Colonic mucosa (tissue), 4 donors: ENCODE measurements around the gene IFIT5. TPM values are rescaled to one million over a fixed set of nuclear protein-coding genes. Genes with fewer than 3 reads are reported as not detected.
"Not testable (repeated sequence)": the region's sequence is repeated elsewhere in the genome, so short reads cannot be mapped to it uniquely, and the experiment has no call there.

Source experiments
- DNase-seq: peaks from one replicate; pipeline ENCODE4 v3.0.0-alpha.2; 2020
- H3K27ac ChIP-seq: fragments of 200-600 bp; one replicate; pipeline ENCODE4 v1.8.0; 2021
- H3K27me3 ChIP-seq: fragments of 200-600 bp; one replicate; pipeline ENCODE4 v1.8.0; 2021
- H3K36me3 ChIP-seq: fragments of 200-600 bp; one replicate; pipeline ENCODE4 v1.8.0; 2021
- H3K4me1 ChIP-seq: fragments of 200-600 bp; one replicate; pipeline ENCODE4 v1.8.0; 2021; ENCODE audit warnings: mild to moderate bottlenecking
- H3K4me3 ChIP-seq: fragments of 200-600 bp; one replicate; pipeline ENCODE4 v1.8.0; 2021
- H3K9ac ChIP-seq, 2 donors: one replicate each; pipeline ENCODE4 v1.7.0; 2013; ENCODE audit warnings: control low read depth in 2 of 2, low read depth in 2 of 2, low read length in 2 of 2
- H3K9me3 ChIP-seq: fragments of 200-600 bp; one replicate; pipeline ENCODE4 v1.8.0; 2021
- CTCF ChIP-seq: fragments of 200-600 bp; IDR thresholded peaks from one replicate; pipeline ENCODE4 v1.8.0; 2022; ENCODE audit warnings: antibody characterized with exemption, mild to moderate bottlenecking
- intact Hi-C: fragments of 100-400 bp; cut with DNase I; formaldehyde crosslinking; loops from one replicate; pipeline ENCODE4 v1.14.1; 2022
- total RNA-seq, 2 donors: library from RNA; stranded (reverse); fragmentation: NEBNext Ultra II Directional in 1 of 2; extraction: Animal tissue kit (Norgen Biotek cat#: 25700) in 1 of 2; gene quantifications; one replicate each; pipeline ENCODE4 v1.2.1, GENCODE V29; 2021
- donor health status: healthy.
- donor health status: DM: no; HTN: no; CAD: no.
- donor health status: DM: no; HTN: no; CAD: no.

The IFIT5 gene
- total RNA-seq, 2 donors from 2014 or later: 6.1 to 7.5 TPM

DNA sequence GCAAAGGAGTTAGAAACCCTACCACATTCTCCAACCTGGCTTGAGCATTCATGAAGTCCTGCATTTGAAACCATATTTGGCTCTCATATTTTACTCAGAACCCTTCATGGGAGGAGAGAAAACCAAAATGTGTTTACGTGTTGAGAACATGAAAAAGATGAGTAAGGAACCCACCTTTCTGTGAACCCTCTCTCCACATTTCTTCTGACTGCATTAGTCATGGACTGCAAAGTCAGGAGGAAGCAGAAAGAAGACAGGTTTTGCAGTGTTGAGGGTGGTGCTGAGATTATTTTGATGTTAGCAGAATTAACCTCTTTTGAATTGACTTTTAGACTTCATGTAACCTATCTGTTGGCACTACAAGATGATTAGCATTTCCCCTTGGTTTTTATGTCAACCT, 31.6 kb upstream of the IFIT5 start:
- DNase-seq: no peak
- H3K27ac ChIP-seq: no peak overlapping the region
- no peaks in the 10 kb centered on the region for H3K4me1 ChIP-seq
- no peaks in the 10 kb centered on the region for H3K36me3 ChIP-seq
- intact Hi-C loops: no loop called here
- H3K9me3 ChIP-seq: no peaks in the 10 kb centered on the region
- no peak overlapping the region for H3K4me3 ChIP-seq
- no peaks in the 10 kb centered on the region for H3K27me3 ChIP-seq
- no peak overlapping the region for H3K9ac ChIP-seq
- TF ChIP-seq CTCF: no peak

- H3K9me3 ChIP-seq: no peaks in the 10 kb centered on the region
- no peak for TF ChIP-seq CTCF
- H3K4me3 ChIP-seq: no peak overlapping the region
- intact Hi-C loops: no loop called here
- H3K9ac ChIP-seq: no peak overlapping the region
- no peak for DNase-seq
- H3K27me3 ChIP-seq: no peaks in the 10 kb centered on the region
- H3K36me3 ChIP-seq: no peaks in the 10 kb centered on the region
- no peaks in the 10 kb centered on the region for H3K4me1 ChIP-seq
- no peak overlapping the region for H3K27ac ChIP-seq
Observed at GRCh38 chr10:89384474-89385340, 29.7 kb upstream of the IFIT5 start.

DNA sequence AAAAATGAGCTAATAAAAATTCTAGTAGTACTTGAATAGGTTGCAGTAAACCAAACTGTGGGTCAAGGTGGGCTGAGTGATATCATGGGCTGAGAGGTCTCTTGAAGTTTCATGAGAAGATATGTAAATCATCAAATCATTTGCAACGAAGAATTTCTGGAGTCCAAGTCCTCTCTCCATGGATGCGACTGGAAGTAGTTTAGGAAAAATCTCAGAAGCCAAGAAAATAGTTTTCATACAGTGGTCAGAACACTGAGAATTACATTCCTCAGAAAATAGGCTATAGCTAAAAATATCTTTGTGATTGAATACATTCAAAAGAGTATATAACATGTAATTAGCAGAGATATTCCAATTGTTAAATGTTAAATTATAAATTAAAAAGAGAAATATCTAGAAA, 25.6 kb upstream of the IFIT5 start:
- Histone ChIP-seq H3K36me3 (no peaks in the 10 kb centered on the region), H3K4me3 (no peak overlapping the region), H3K27me3 (no peaks in the 10 kb centered on the region), H3K9me3 (no peaks in the 10 kb centered on the region), H3K4me1 (no peaks in the 10 kb centered on the region), H3K27ac (no peak overlapping the region), H3K9ac (no peak overlapping the region)
- intact Hi-C loops: no loop called here
- DNase-seq: no peak
- TF ChIP-seq CTCF: no peak

GRCh38 chr10:89389254-89389653, 25.1 kb upstream of the IFIT5 start:
- H3K4me1 ChIP-seq: no peaks in the 10 kb centered on the region
- H3K9me3 ChIP-seq: no peaks in the 10 kb centered on the region
- no peaks in the 10 kb centered on the region for H3K36me3 ChIP-seq
- H3K27ac ChIP-seq: no peak overlapping the region
- no peak for TF ChIP-seq CTCF
- intact Hi-C loops: no loop called here
- no peaks in the 10 kb centered on the region for H3K27me3 ChIP-seq
- no peak overlapping the region for H3K4me3 ChIP-seq
- no peak for DNase-seq
- H3K9ac ChIP-seq: no peak overlapping the region

GRCh38 chr10:89390476-89391225, 23.7 kb upstream of the IFIT5 start:
- H3K36me3 ChIP-seq: no peaks in the 10 kb centered on the region
- DNase-seq: peak; percentile 19
- H3K9ac ChIP-seq: no peak overlapping the region
- no peaks in the 10 kb centered on the region for H3K27me3 ChIP-seq
- intact Hi-C loops: no loop called here
- H3K4me1 ChIP-seq: no peaks in the 10 kb centered on the region
- no peak for TF ChIP-seq CTCF
- no peak overlapping the region for H3K4me3 ChIP-seq
- H3K27ac ChIP-seq: no peak overlapping the region
- H3K9me3 ChIP-seq: no peaks in the 10 kb centered on the region

- not testable (repeated sequence) for H3K27ac ChIP-seq
Observed at GRCh38 chr10:89391226-89391576, 23.2 kb upstream of the IFIT5 start.

More at GRCh38 chr10:89391226-89391576, 23.2 kb upstream of the IFIT5 start:
- H3K36me3 ChIP-seq, intact Hi-C loops, H3K9ac ChIP-seq, H3K4me1 ChIP-seq, H3K9me3 ChIP-seq, H3K4me3 ChIP-seq, H3K27me3 ChIP-seq: not testable (repeated sequence)
- peak; percentile 12 for DNase-seq
